DND-41 (cell line): ENCODE results near the gene TEAD1.

Experiments
- CTCF ChIP-seq: IDR thresholded peaks from 2 replicates; pipeline ENCODE4 v1.5.1; 2012; ENCODE audit warnings: borderline replicate concordance, low read length, moderate library complexity, mild to moderate bottlenecking; ENCODE audit not compliant: poor library complexity, severe bottlenecking; ENCODE audit errors: extremely low read depth
- EZH2 ChIP-seq: IDR thresholded peaks from 3 replicates; pipeline ENCODE4 v1.6.1; 2012; ENCODE audit warnings: borderline replicate concordance, low read depth, mild to moderate bottlenecking, moderate library complexity, low read length, inconsistent platforms; ENCODE audit not compliant: severe bottlenecking

GRCh38 chr11:12800032-12800671 lies 125.9 kb downstream of the TEAD1 start:
- no peak for TF ChIP-seq EZH2
- no peak for TF ChIP-seq CTCF
